Measurements from ENCODE around the gene UGT1A6.

- TF ChIP-seq RAD21 (IDR thresholded peaks at IDR 0.05; ENCODE audit: low read depth) (no peak), YY1 (IDR thresholded peaks at IDR 0.05; ENCODE audit: low read depth) (no peak)
These were observed 2.2 kb upstream of the UGT1A6 start for GRCh38 chr2:233690444-233690843.
